HG02610 (cell line): ENCODE measurements around the gene BMP2K.

ENCODE experiments used
- ATAC-seq: cut with Tn5 transposase; IDR thresholded peaks from one replicate; pipeline ENCODE4 v1.9.1; 2021; ENCODE audit warnings: mild to moderate bottlenecking, moderate library complexity; ENCODE audit not compliant: unreplicated experiment

The BMP2K gene

DNA sequence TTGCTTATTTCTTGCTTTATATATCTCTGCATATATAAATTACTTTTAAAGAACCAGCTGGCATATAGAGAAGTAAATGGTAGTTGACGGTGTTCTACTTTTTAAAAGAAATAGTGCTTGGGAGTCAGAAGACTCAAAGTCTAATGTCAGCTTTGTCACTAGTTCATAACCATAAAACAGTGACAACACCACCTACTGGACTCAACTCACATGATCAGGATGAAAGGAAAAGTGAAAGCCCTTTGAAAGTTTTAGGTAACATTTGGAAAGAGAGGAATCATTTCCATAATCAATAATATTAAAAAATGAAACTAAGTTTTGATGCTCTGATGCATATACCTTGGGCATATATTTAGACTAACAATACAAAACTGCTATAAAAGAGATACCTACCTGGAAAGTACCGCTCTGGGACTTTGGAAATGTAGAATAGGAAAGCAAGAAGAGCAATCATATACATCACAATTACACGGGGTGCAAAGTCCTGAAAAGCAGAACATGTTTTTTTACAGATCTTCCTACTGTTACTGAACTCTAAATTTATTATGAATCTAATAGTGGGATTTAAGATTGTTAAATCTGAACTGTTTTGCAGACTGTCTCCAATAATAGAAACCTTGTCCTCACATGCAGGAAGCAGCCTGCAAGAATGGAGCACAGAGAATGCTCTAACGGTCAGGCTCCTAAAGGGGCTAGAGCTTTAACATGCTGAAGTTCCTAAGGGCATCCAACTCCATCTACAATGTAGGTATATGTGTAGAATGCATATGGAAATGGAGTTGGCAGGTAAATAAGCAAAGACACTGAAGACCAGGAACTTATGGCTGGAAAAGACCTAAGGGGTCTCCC, 147.5 kb downstream of the BMP2K start:
- peak; percentile 79 for ATAC-seq

DNA sequence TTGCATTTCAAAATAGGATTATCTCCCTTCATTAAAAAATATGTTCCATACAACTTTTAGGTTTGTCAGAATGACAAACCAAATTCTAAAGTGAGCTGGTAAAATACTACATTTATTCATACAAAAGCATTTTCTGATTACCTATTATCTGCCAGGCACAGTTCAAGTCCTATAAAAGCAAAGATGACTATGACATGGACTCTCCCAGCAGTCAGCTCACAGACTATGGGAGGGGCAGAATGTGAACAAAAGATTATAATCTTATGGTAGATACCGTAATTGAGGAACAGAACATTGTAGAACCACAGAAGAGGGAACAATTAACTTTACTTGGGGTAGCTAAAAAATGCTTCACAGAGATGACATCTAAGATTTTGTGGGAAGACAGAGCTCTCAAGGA, 150.7 kb downstream of the BMP2K start:
- no peak for ATAC-seq

GRCh38 chr4:78928835-78929234, 152.7 kb downstream of the BMP2K start:
- ATAC-seq: no peak

DNA sequence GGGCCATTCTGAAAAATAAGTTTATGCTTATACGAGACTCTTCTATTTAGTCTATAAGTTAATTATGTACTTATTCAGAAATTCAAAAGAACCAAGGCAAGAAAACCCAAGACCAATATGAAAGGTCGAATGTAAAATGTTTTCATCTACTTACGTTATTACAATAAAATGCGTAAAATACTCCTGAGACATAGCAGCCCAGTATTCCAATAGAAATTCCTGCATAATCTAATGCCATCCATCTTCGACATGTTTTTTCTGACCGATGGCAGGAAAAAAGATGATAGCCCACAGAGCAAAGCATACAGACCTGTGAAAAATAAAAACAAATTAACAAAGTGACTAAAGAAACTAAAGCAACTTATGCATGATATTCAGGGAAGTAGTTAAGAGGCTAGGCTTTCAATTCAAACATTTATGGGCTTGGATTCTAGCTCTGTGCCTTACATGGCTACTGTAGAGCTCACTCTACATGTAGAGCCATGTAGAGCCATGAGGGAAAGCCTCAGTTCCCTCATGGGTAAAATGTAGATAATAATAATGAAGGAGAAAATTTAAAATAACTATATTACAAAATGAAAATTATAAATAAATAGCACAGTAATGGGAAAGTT, 154.0 kb downstream of the BMP2K start:
- no peak for ATAC-seq

DNA sequence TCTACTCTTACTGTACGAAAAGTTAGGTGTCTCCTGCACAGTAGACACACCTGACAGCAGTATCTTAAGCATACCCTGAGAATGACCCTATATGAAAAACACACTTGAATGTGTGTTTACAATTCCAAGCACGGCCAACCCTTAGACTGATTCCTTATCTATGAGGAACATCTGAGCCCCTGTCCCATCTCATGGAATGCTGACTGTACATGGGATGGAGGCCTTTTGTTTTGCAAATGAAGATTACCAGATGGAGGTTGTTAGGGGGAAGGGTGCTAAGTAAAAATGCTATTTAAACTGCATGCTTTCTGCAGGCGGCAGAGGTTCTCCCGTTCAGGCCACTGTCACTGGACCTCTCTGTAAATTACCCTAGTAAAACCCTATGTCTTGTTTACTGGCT, 160.8 kb downstream of the BMP2K start:
- no peak for ATAC-seq

GRCh38 chr4:78937837-78938236, 161.7 kb downstream of the BMP2K start:
- ATAC-seq: no peak

DNA sequence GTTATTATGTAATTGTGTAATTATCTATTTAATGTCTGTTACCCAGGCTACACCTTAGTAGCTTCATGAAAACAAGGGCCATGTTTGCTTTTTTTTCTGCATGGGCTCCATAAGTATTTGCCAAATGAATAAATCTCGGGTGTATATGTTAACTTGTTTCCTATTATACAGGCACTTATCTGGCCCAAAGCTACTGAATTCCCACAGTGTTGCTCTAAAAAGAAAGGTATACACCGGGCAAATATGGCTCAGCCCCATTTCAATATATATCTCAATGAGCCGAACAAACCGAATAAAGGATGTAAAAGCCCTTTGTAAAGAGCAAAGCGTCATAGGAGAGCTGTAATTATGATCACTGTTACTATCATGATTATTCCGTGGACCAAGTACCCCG, 162.3 kb downstream of the BMP2K start:
- no peak for ATAC-seq

GRCh38 chr4:78938868-78939666, 162.9 kb downstream of the BMP2K start, which contains the start of gene PAQR3:
Gene PAQR3 (minus strand): TSS chr4:78939438. CDS start chr4:78939224, 214 bp downstream.
- peak; percentile 97 for ATAC-seq

GRCh38 chr4:78939667-78940008, 163.5 kb downstream of the BMP2K start:
- peak; percentile 7 for ATAC-seq

- ATAC-seq: peak; percentile 37
These were observed 164.6 kb downstream of the BMP2K start for GRCh38 chr4:78940752-78941151.

- ATAC-seq: no peak
These were observed 168.2 kb downstream of the BMP2K start for GRCh38 chr4:78944381-78944780.

DNA sequence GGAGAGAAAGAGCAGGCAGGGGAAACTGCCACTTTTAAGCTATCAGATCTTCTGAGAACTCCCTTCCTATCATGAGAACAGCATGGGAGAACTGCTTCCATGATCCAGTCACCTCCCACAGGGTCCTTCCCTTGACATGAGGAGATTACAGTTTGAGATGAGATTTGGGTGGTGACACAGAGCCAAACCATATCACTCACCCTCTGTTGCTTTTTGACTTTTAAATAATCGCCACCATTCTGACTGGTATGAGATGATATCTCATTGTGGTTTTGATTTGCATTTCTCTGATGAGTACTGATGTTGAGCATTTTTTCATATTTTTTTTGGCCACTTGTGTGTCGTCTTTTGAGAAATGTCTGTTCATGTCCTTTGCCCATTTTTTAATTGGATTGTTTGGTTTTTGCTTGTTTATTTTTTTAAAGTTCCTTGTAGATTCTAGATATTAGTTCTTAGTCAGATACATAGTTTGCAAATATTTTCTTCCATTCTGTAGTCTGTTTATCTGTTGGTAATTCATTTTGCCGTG, 169.6 kb downstream of the BMP2K start:
- no peak for ATAC-seq

- no peak for ATAC-seq
These were observed 173.6 kb downstream of the BMP2K start for GRCh38 chr4:78949735-78950134.

DNA sequence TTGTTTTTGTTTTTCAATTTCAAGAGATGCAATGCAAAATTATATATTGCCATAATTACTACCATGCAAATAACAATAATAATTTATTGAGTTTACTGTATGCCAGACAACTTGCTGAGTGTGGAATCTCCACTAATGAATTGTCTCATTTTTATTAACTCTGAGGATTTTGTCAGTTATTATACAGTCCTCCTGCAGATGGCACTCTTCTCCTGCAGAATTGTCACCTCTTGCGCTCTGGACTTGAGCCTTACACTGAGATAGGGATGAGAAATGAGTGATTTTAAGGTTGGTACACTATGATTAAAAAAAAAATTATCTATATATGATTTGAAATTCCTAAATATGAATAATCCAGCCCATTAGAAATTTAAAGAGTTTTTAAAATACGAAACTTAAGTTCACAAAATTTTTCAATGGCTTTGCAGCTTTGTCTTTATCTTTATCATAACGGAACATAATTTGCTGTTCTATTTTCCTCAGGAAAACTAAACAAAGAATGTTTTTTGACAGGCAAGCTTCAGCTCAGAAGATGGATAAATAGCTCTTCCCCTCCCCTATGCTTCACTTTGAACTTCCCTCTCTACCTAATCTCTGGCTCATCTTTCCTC, 175.8 kb downstream of the BMP2K start:
- ATAC-seq: peak; percentile 70

- ATAC-seq: no peak
These were observed 177.1 kb downstream of the BMP2K start for GRCh38 chr4:78953231-78953630.

DNA sequence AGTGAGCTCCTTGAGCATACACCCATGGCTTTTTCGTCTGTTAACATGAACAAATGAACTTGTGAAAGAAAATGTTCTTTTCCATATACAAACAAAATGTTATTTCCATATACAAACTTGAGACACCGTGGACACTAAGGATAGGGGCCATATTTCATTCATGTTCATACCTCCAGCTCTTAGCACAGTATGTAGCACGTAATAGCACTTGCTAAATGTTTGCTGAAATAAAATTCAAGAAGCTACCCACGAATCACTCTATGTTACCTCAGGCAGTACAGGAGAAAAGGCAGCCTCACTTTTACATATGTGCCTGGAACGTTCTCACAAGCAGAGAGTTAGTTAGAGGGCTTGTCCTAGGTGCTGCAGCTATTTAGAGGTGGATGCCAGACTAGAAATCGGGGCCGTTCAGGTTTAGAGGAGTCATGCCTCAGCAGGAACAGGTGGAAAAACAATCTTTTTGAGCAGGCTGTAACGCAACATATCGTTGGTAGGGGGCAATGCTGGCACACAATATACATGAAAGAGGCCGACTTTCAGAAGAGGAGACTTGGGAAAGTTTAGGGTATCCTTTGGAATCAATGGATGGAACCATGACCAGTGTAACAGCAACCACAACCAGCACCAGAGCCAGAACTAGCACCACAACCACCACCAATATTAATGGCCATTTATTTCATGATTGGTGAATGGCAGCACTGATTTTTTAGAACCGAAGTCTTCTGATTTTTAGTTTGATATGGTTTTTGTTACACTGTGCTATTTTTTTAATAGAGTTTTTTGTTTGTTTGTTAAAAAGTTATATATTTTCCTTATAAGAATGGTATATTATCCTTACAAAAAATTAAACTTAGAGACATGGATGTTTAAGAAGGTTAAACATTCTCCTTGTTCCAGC, 177.9 kb downstream of the BMP2K start:
- peak; percentile 45 for ATAC-seq

GRCh38 chr4:78956975-78957374, 180.8 kb downstream of the BMP2K start:
- no peak for ATAC-seq

GRCh38 chr4:78960926-78961325, 184.8 kb downstream of the BMP2K start:
- no peak for ATAC-seq
